ENCODE measurements around the gene HSPA1L. TPM values are rescaled to one million over a fixed set of nuclear protein-coding genes. Genes with fewer than 3 reads are reported as not detected.
"Not testable (repeated sequence)": the region's sequence is repeated elsewhere in the genome, so short reads cannot be mapped to it uniquely, and the experiment has no call there.

HSPA1L gene
- total RNA-seq, 1 experiment from 2014 or later: 1.2 TPM

DNA sequence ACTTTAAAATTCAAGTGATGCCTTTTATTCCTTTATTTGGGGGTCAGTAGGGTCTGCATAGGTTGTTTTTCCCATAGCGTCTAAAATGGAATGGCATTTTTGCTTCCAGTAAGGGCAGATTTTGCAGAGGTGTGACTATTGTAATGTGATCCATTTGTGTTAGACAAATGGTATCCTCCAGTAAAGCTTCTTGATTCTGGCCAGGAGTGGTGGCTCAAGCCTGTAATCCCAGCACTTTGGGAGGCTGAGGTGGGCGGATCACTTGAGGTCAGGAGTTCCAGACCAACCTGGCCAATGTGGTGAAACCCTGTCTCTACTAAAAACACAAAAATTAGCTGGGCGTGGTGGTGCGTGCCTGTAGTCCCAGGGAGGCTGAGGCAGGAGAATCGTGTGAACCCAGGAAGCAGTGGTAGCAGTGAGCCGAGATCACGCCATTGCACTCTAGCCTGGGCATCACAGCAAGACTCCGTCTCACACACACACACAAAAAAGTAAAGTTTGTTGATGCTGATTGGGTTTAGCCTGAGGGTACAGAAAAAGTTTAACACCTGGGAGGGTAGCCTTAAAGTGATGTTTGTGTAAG lies 2.9 kb upstream of the HSPA1L start:
- H3K4me3 Mint-ChIP-seq: peak overlapping the region; percentile 68
- not testable (repeated sequence) for ATAC-seq

GRCh38 chr6:31817133-31817928 lies 2.2 kb upstream of the HSPA1L start:
- not testable (repeated sequence) for H3K36me3 Mint-ChIP-seq; H3K9me3 Mint-ChIP-seq; ATAC-seq; DNase-seq (ENCODE audit: low spot score); H3K27me3 Mint-ChIP-seq (ENCODE audit: low read depth)
- H3K4me3 Mint-ChIP-seq: peak overlapping the region; percentile 68
- peak overlapping the region; percentile 4; the same call in 1 of the 2 replicates for H3K27ac Mint-ChIP-seq
- peaks cover 35% of the 10 kb centered on the region for H3K4me1 Mint-ChIP-seq
- ChIA-PET POLR2A (interaction anchor here (1.1 kb wide), 1 partner anchor 10 kb away, joined by 3 read pairs; the partner anchor contains the start of gene HSPA1B), CTCF (interaction anchor here (1.6 kb wide), 1 partner anchor 48 kb away, joined by 4 read pairs; no protein-coding TSS in a partner anchor)

More for the DNA sequence above, 2.9 kb upstream of the HSPA1L start:
- H3K27me3 Mint-ChIP-seq (ENCODE audit: low read depth); H3K9me3 Mint-ChIP-seq; H3K36me3 Mint-ChIP-seq; DNase-seq (ENCODE audit: low spot score): not testable (repeated sequence)
- POLR2A ChIA-PET: interaction anchor here (1.1 kb wide), 1 partner anchor 9 kb away, joined by 3 read pairs; the partner anchor contains the start of gene HSPA1B
- TF ChIP-seq ZNF121 (CRISPR knock-in tag; IDR thresholded peaks at IDR 0.05): peak; percentile 96
- CTCF ChIA-PET: interaction anchor here (1.6 kb wide), 1 partner anchor 48 kb away, joined by 4 read pairs; no protein-coding TSS in a partner anchor
- Mint-ChIP-seq H3K27ac (peak overlapping the region; percentile 4; the same call in 1 of the 2 replicates), H3K4me1 (peaks cover 41% of the 10 kb centered on the region)

GRCh38 chr6:31814677-31815024 lies 432 bp downstream of the HSPA1L start:
- no peaks in the 10 kb centered on the region; the same call in 1 of the 2 replicates for H3K9me3 Mint-ChIP-seq
- POLR2A ChIA-PET: interaction anchor here (0.6 to 2.3 kb wide), 21 partner anchors 8 to 221 kb away, joined by 3 to 18 read pairs (median 4); partner anchors contain the start of genes DDAH2, GPANK1, HSPA1B and LSM2
- CTCF ChIA-PET: interaction anchor here (0.7 to 2.4 kb wide), 14 partner anchors 8 to 144 kb away, joined by 3 to 19 read pairs (median 5); partner anchors contain the start of genes DDAH2, HSPA1B, LSM2 and LY6G5C

GRCh38 chr6:31813465-31813849 lies 1.6 kb downstream of the HSPA1L start:
- Mint-ChIP-seq H3K36me3 (peaks cover 4% of the 10 kb centered on the region; the same call in 1 of the 2 replicates), H3K4me1 (peaks cover 18% of the 10 kb centered on the region), H3K9me3 (no peaks in the 10 kb centered on the region; the same call in 1 of the 2 replicates), H3K27me3 (ENCODE audit: low read depth) (no peaks in the 10 kb centered on the region; the same call in none of the 2 replicates), H3K4me3 (peak overlapping the region; percentile 85), H3K27ac (no peak overlapping the region)
- ChIA-PET CTCF (interaction anchor here (0.6 to 2.4 kb wide), 8 partner anchors 17 to 145 kb away, joined by 3 to 19 read pairs (median 4); partner anchors contain the start of genes LY6G5C, NELFE, SKIC2 and VARS1), POLR2A (interaction anchor here (0.6 to 2.3 kb wide), 7 partner anchors 7 to 540 kb away, joined by 3 to 18 read pairs (median 6); partner anchors contain the start of genes HSPA1B, VARS1 and VWA7)
- DNase-seq (ENCODE audit: low spot score) (no peak), ATAC-seq (no peak)
- TF ChIP-seq IRF1 (CRISPR knock-in tag; IDR thresholded peaks at IDR 0.05) (no peak), PRRX2 (CRISPR knock-in tag; IDR thresholded peaks at IDR 0.05) (no peak), HMGXB4 (CRISPR knock-in tag; IDR thresholded peaks at IDR 0.05) (no peak), TCF7 (CRISPR knock-in tag; IDR thresholded peaks at IDR 0.05; ENCODE audit: low read depth) (no peak), GABPB1 (CRISPR knock-in tag; IDR thresholded peaks at IDR 0.05) (no peak), CTCF (IDR thresholded peaks at IDR 0.05) (no peak), SOX15 (CRISPR knock-in tag; IDR thresholded peaks at IDR 0.05) (no peak), ATF1 (CRISPR knock-in tag; IDR thresholded peaks at IDR 0.05) (no peak), ZNF138 (CRISPR knock-in tag; conservative IDR thresholded peaks at IDR 0.05) (no peak), GRHL2 (CRISPR knock-in tag; IDR thresholded peaks at IDR 0.05; ENCODE audit: insufficient replicate concordance, severe bottlenecking) (no peak), JAZF1 (CRISPR knock-in tag; IDR thresholded peaks at IDR 0.05) (no peak)
- TF ChIP-seq, protein P1, sequence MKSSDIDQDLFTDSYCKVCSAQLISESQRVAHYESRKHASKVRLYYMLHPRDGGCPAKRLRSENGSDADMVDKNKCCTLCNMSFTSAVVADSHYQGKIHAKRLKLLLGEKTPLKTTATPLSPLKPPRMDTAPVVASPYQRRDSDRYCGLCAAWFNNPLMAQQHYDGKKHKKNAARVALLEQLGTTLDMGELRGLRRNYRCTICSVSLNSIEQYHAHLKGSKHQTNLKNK (CRISPR knock-in tag; IDR thresholded peaks at IDR 0.05): no peak

More at GRCh38 chr6:31814677-31815024, 432 bp downstream of the HSPA1L start:
- peak overlapping the region; percentile 85 for H3K4me3 Mint-ChIP-seq
- H3K36me3 Mint-ChIP-seq: peaks cover 4% of the 10 kb centered on the region; the same call in 1 of the 2 replicates
- peaks cover 25% of the 10 kb centered on the region for H3K4me1 Mint-ChIP-seq
- ATAC-seq (peak; percentile 73), DNase-seq (ENCODE audit: low spot score) (peak; percentile 91)
- H3K27me3 Mint-ChIP-seq (ENCODE audit: low read depth): no peaks in the 10 kb centered on the region; the same call in 1 of the 2 replicates
- peak overlapping the region; percentile 98 for H3K27ac Mint-ChIP-seq
- TF ChIP-seq RORB (CRISPR knock-in tag; IDR thresholded peaks at IDR 0.05): no peak
- peak; percentile 31; the same call in 1 of the 2 replicates for TF ChIP-seq SP1 (CRISPR knock-in tag; conservative IDR thresholded peaks at IDR 0.05)
- no peak for TF ChIP-seq GRHL2 (CRISPR knock-in tag; IDR thresholded peaks at IDR 0.05; ENCODE audit: insufficient replicate concordance, severe bottlenecking)
- 0 out of 2 replicates have a peak, but pooled peaks have one; percentile 29 for TF ChIP-seq MYBL2 (CRISPR knock-in tag; IDR thresholded peaks at IDR 0.05)
- TF ChIP-seq FOXK1 (CRISPR knock-in tag; IDR thresholded peaks at IDR 0.05): 0 out of 2 replicates have a peak, but pooled peaks have one; percentile 48
- TF ChIP-seq, protein P2, sequence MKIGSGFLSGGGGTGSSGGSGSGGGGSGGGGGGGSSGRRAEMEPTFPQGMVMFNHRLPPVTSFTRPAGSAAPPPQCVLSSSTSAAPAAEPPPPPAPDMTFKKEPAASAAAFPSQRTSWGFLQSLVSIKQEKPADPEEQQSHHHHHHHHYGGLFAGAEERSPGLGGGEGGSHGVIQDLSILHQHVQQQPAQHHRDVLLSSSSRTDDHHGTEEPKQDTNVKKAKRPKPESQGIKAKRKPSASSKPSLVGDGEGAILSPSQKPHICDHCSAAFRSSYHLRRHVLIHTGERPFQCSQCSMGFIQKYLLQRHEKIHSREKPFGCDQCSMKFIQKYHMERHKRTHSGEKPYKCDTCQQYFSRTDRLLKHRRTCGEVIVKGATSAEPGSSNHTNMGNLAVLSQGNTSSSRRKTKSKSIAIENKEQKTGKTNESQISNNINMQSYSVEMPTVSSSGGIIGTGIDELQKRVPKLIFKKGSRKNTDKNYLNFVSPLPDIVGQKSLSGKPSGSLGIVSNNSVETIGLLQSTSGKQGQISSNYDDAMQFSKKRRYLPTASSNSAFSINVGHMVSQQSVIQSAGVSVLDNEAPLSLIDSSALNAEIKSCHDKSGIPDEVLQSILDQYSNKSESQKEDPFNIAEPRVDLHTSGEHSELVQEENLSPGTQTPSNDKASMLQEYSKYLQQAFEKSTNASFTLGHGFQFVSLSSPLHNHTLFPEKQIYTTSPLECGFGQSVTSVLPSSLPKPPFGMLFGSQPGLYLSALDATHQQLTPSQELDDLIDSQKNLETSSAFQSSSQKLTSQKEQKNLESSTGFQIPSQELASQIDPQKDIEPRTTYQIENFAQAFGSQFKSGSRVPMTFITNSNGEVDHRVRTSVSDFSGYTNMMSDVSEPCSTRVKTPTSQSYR (CRISPR knock-in tag; IDR thresholded peaks at IDR 0.05): no peak
- no peak for TF ChIP-seq SOX15 (CRISPR knock-in tag; IDR thresholded peaks at IDR 0.05)
- 0 out of 2 replicates have a peak, but pooled peaks have one; percentile 33 for TF ChIP-seq ETV6 (CRISPR knock-in tag; IDR thresholded peaks at IDR 0.05)
